COLO668 (cell line): ENCODE results near the gene DNAH2.

Experiments
- DNase-seq: peaks from one replicate; lab custom pipeline; 2025; ENCODE audit not compliant: unreplicated experiment; lab: John Stamatoyannopoulos, UW

DNAH2 gene

GRCh38 chr17:7849130-7849750, 131.7 kb downstream of the DNAH2 start:
- no peak for DNase-seq

- no peak for DNase-seq
Measured at GRCh38 chr17:7849751-7850504, 132.4 kb downstream of the DNAH2 start.

DNA sequence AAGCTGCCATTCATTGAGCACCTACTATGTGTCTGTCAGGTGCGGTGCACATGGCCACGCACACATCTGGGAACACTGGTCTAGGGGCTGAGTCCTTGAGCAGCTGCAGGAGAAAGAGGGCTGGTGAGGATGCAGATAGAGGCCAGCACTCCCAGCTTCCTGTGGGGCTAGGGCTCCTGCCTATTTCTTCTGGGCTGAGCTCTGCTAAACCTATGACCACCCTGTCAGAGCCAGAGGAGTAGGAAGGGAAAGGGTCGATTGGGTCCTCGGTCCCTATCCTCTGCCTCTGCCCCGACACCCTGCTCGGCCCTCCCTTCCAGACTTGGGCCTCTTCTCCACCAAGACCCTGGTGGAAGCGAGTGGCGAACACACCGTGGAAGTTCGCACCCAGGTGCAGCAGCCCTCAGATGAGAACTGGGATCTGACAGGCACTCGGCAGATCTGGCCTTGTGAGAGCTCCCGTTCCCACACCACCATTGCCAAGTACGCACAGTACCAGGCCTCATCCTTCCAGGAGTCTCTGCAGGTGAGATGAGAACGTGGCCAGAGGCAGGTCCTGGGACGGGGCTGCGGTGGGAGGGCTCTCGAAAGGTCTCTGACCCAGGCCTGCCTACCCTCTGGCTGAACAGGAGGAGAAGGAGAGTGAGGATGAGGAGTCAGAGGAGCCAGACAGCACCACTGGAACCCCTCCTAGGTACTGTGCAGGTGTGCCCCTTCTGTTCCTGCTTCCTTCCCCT, 133.3 kb downstream of the DNAH2 start:
- DNase-seq, result no peak

GRCh38 chr17:7851438-7852261, 134.1 kb downstream of the DNAH2 start:
- DNase-seq, result peak; percentile 93

- DNase-seq, result no peak
Measured at GRCh38 chr17:7852262-7852670, 134.7 kb downstream of the DNAH2 start.

DNA sequence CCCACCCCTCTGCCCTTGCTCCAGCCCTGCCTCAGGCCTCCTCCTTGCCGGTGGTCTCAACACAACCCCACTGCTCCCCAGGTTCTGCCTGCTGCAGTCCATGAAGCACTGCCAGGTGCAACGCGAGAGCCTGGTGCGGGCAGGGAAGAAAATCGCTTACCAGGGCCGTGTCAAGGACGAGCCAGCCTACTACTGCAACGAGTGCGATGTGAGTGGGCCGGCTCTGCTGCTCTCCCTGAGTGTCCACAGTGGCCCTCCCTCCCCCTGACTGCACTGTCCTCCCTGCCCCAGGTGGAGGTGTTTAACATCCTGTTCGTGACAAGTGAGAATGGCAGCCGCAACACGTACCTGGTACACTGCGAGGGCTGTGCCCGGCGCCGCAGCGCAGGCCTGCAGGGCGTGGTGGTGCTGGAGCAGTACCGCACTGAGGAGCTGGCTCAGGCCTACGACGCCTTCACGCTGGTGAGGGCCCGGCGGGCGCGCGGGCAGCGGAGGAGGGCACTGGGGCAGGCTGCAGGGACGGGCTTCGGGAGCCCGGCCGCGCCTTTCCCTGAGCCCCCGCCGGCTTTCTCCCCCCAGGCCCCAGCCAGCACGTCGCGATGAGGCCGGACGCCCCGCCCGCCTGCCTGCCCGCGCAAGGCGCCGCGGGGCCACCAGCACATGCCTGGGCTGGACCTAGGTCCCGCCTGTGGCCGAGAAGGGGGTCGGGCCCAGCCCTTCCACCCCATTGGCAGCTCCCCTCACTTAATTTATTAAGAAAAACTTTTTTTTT, 135.6 kb downstream of the DNAH2 start:
- DNase-seq, result no peak

DNA sequence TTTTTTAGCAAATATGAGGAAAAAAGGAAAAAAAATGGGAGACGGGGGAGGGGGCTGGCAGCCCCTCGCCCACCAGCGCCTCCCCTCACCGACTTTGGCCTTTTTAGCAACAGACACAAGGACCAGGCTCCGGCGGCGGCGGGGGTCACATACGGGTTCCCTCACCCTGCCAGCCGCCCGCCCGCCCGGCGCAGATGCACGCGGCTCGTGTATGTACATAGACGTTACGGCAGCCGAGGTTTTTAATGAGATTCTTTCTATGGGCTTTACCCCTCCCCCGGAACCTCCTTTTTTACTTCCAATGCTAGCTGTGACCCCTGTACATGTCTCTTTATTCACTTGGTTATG, 136.1 kb downstream of the DNAH2 start:
- DNase-seq, result no peak

- no peak for DNase-seq
Measured at GRCh38 chr17:7854078-7854777, 136.7 kb downstream of the DNAH2 start.

DNA sequence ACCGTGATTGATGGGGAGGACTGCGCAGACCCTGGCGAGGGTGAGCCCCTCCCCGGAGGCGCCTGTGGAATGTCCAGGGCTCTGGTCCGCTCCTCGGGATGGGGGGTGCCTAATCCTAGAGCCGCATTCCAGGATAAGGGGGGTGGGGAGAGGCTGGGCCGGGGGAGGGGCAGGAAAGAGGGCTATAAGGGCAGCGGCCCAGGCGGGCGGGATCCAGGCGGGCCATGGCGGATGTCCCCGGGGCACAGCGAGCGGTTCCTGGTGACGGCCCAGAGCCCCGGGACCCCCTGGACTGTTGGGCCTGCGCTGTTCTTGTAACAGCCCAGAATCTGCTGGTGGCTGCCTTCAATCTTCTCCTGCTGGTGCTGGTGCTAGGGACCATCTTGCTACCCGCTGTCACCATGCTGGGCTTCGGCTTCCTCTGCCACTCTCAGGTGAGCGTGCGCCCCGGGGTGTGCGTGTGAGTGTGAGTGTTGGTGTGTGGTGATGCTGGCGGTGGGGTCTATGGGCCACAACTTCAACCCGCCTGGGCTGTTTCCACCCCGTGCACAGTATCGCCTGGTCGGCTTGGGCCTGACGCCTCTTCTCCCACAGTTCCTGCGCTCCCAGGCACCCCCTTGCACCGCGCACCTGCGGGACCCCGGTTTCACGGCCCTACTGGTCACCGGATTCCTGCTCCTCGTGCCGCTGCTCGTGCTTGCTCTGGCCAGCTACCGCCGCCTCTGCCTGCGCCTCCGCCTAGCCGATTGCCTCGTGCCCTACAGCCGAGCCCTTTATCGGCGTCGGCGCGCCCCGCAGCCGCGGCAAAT, 137.5 kb downstream of the DNAH2 start, which contains the start of gene TMEM88:
TMEM88 (plus strand) TSS at position 216 of the 809 bp plus-strand sequence; CDS start at position 225, 9 bp downstream.
- no peak for DNase-seq

DNA sequence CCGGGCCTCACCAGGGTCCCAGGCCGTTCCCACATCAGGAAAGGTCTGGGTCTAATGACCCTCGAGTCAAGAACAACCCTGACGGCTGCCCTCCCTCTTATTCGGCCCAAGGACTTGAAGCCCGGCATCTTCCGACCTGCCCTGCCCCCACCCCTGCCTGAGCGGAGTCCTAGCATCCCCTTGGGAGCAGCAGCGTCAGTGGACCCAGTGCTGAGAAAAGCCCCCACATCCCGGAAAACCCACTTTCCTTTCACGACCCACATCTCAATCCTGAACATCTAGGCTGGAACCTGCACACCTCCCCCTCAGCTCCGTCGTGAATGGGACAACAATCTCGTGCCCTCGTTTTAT, 138.1 kb downstream of the DNAH2 start:
- DNase-seq, result no peak

GRCh38 chr17:7856011-7856810, 138.7 kb downstream of the DNAH2 start:
- DNase-seq, result peak; percentile 20

DNA sequence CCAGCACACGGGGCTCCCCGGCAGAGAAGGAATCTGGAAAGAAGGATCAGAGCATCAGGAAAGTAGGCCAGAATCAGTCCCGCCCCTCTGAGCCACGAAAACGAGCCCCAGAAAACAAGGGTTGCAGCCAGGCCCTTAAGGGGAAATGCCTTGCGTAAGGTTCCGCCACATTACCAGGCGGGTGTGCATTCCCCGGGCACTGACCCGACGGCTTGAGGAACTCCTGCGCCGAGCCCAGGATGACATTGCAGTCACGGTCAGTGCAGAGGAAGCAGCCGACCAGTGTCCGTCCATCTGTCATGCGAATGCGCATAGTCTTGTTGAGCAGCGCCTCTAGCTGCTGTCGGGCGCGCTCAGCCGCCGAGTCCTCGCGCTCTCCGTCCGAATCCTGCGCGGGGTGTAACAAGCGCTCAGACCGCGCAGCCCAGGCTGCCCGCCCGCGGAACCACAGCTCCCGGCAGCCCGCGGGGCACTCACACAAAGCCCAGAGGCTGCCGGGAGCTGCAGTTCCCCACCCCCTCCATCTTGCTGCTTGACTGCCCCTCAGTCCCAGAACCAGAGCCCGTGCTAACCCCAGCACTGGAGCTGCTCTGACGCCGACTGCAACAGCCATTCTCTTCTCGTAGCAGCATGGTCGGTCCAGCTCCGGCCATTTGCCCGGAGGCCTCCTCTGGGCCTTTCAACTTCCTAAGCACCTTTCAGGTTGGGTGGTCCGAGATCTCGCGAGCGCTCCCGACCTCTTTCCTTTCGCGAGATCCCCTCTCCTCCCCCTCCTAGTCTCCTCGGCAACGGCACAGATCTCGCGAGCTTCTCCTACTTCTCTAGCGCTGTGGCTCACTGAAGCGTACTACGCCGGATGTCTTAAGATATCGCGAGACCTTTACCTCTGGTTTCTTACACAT, 139.5 kb downstream of the DNAH2 start, which contains the start of gene NAA38:
NAA38 (minus strand) TSS at position 749 of the 902 bp plus-strand sequence; CDS start at position 653, 96 bp downstream.
- DNase-seq, result peak; percentile 91

DNA sequence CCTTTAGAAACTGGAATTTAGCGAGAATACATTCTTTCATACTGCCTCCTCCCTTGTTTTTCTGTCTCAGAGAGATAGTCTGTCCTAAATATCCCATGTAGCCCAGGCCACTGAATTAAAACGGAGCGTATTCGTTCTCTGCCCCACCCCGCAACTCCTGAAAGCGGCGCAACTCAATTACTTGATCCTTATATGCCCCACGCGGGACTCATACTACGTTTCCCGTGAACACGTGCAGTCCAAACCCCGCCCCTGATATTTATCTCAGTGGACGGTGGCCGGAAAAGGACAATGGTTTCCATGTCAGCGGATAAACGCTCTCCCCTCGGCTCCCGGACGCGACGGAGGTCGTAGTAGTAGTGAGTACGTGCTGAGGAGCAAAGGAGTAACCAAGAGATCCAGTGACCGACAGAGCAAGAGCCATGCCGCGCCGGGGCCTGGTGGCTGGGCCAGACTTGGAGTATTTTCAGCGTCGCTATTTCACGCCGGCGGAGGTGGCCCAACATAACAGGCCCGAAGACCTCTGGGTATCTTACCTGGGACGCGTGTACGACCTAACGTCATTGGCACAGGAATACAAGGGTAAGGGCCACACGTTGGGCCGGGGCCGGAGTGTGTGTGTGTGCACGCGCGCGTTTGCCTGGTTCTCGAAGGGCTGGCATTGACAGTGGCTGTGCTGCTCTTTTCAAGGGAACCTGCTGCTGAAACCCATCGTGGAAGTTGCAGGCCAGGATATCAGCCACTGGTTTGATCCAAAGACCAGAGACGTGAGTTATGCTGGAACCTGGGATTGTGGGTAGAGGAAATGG, 140.4 kb downstream of the DNAH2 start, which contains the start of gene CYB5D1:
CYB5D1 (plus strand) TSS at position 291 of the 809 bp plus-strand sequence; CDS start at position 423, 132 bp downstream.
- DNase-seq, result peak; percentile 84

- peak; percentile 47 for DNase-seq
Measured at GRCh38 chr17:7858522-7858810, 140.9 kb downstream of the DNAH2 start.

DNA sequence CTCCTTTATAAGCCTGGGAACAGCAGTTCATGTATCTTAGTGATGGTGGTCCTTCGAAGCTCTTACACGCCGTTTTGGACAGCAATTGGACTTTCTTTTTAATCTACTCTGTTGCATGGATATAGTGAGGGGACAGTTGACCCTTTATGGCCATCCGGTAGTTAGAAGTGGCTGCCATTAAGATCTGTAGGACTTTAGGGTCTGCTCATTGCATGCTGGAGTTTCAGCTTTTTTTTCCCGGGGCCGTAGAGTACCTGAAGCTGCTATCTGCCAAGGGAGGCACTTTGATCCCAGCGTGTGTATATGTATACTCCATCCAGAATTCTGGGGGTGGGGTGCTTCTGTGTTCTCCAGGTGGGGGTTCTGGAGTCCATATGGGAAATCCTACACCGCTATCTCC, 141.5 kb downstream of the DNAH2 start:
- no peak for DNase-seq
